Stimulated activated CD8-positive, alpha-beta memory T cell treated with anti-CD3 and anti-CD28 coated beads, Interleukin-4, amount 100 ng/mL, for 24 hours (primary cell): ENCODE results near the gene UBE2E1.

ENCODE experiments used
- DNase-seq: peaks from one replicate; pipeline ENCODE4 v3.0.0-alpha.2; 2020; ENCODE audit warnings: low read depth

Gene UBE2E1

GRCh38 chr3:23795096-23795495 is 10.7 kb upstream of the UBE2E1 start:
- DNase-seq: no peak

- no peak for DNase-seq
These were observed 9.2 kb upstream of the UBE2E1 start for GRCh38 chr3:23796518-23796917.

- DNase-seq: no peak
These were observed 8.3 kb upstream of the UBE2E1 start for GRCh38 chr3:23797491-23797890.

DNA sequence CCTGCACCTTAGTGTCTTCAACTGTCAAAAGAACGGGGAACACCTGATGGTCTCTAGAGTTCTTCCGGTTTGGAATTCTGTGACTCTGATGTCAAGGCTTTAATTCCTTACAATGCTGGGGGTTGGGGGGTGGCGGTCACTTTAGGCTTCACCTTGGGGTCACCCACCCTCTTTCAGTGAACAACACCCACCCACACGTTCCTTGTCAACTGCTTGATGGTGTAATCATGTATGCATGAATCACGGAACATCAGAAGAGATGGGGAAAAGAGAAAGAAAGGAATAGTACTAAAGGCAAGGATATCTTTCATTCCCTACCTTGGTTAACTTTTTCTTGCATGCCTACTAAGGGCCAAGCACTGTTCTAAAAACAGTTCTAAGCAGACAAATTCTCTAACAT is 7.3 kb upstream of the UBE2E1 start:
- DNase-seq: no peak

DNA sequence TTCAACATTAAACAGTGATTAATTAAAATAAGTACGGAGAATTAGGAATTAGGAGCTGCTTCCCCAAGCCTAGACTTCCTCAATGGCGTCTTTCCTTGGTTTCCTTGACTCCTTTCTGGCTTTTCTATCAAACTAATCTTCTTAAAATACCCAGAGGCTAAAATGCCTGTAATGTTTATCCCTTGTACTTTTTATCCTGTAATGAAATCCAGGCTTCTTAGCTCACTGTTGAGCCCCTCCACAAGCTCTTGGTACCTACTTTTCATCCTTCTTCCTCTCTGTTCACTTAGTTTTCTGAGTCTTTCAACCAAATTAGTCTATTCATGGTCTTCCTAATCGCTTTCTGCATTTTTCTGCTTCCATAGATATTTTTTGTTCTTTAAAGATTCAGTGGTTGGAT is 6.9 kb upstream of the UBE2E1 start:
- no peak for DNase-seq

- DNase-seq: no peak
These were observed 5.0 kb upstream of the UBE2E1 start for GRCh38 chr3:23800731-23801130.

DNA sequence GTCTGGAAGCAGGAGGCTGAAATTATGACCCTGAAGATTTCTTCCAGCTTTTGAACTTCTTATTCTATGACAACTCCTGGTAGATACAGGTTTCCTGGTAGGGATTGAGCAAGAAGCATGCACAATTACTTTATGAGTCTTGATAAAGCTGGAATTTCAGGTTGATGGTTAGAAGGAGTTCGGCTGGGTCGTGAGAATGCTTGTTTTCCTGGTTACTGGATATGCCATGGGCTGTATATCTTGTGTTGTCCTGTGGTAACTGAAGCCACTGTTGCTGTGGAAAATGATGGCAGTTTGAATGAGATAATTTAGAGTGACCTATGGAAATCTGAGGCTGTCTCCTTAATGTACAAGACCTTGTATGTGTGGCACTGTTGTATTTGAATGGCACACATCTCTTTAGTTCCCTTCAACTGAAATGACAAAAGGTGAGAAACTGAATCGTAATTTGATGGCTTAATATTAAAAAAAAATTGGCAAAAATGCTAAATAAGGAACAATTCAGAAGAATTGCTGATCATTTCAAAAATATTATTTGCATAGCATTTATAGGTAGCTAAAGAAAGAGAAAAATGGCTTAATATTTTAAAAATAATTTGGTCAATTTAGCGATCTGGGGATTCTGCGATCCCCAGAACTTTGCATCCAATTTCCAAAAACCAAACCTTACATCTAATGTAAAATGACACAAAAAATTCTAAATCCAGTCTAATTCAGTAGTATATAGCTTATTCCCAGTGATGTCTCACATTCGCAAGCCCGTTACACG is 1.1 kb upstream of the UBE2E1 start:
- no peak for DNase-seq

DNA sequence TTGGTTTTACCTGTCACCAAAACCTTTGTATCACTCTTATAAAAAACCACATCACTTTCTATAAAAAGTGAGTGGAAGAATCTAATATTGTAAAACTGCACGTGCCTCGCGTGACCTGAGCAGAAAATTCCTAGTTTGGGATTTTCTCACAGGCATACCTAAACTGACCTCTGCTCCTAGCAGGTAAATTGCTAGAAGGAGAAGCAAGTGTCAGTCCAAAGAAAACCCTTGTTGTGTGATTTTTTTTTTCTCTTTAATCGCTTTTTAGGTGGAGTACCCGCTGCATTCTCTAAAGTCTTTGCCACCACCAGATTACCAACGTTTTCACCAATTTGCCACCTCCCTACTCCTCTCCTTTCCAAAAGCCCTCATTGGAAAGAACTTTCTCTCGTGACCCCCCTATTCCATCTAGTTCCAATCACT is 534 bp upstream of the UBE2E1 start:
- DNase-seq: no peak

- no peak for DNase-seq
These were observed 1.0 kb downstream of the UBE2E1 start for GRCh38 chr3:23806534-23807423.

DNA sequence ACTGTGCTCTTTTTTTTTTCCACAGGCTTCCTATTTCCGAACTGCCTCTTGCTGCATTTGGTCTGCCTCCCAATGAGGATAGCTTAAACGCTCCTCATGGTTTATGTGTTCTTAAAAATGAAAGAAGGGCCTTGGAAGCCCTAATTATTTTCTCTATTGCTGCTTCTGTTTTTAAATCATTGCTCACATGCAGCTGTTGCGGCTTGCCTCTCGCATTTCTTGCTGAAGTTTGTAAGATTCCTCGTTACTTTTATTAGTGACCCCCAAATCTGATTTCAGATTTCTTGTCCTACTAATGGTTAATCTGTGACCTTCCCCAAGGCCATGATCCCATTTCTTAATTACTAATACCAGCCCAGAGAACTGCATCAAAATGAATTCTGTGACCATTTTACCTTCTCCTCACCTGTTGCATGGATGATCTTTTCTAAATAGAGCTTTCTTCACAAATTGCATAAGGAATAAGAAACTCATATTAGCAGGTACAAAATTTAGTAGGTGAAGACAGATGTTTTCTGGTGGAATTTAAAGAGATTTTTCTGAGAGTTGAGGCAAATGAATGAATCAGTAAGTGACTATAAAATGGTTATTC is 1.8 kb downstream of the UBE2E1 start:
- no peak for DNase-seq

DNA sequence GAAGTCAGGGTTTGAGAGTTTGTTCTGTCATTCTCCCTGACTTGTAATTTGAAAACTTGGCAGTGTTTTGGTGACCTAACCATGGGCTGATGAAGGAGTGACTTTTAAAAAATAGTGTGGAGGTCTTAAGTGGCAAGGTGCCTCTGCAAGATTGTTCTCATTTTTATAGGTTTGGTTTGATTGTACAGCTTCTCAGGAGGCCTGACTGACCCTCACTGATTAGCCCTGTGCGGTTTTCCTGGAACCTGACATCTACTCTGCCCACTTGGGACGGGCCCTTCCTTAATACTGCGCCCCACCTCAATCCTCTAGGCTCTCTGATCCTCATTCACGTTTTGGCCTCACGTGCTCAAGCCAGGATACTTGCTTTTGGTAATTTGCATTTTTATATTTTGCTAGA is 2.8 kb downstream of the UBE2E1 start:
- DNase-seq: no peak

DNA sequence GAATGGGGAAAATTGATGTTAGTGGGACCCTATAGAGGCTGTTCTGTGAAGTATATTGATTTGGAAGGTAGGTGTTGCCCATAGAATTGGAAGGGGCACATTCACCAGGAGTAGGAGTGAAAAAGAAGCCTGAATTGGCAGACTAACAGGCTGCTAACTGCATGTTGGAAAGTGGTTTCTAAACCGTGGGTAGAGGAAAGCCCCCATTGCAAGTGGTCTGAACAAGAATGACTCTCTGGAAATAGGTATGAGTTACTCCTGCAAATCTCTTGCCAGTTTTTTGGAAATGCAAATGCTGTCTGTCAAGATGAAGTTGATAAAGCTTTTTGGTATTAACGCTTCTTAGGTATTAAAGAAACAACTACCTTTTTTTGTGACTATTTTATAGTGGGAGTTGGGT is 3.5 kb downstream of the UBE2E1 start:
- DNase-seq: no peak

GRCh38 chr3:23809840-23810342 is 4.1 kb downstream of the UBE2E1 start:
- DNase-seq: no peak

GRCh38 chr3:23810343-23811184 is 4.8 kb downstream of the UBE2E1 start:
- no peak for DNase-seq

DNA sequence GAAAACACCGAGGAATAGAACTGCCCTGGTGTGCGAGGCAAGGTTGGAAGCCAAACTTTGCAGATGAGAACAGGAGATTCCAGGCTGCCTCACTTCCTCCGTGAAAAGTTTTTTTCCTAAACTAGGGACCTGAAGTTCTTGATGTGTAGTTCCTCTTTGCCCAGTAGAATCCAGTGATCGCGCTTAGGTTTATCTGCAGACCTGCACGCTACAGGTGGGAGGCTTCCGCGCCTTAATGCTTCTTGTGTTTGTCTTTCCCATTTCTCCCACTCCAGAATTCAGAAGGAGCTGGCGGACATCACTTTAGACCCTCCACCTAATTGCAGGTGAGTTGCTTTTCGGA is 5.4 kb downstream of the UBE2E1 start:
- DNase-seq: no peak

DNA sequence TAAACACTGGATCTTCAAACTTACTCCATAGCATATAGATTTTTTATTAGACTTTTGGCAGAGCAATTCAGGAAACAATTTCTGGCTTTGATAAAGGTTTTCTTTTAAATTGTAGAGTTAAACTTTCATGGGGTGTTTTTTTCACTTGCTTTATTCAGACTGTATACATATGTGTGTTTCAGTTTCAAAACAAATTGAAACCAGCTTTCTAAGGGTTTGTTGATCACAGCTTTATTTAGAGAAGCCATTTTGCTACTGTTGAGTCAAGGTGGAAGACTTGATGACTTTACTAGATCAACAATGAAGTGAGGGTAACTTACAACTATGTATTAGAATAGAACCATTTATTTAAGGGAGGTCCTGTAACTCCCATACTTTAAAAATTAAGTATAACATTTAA is 6.2 kb downstream of the UBE2E1 start:
- DNase-seq: no peak

DNA sequence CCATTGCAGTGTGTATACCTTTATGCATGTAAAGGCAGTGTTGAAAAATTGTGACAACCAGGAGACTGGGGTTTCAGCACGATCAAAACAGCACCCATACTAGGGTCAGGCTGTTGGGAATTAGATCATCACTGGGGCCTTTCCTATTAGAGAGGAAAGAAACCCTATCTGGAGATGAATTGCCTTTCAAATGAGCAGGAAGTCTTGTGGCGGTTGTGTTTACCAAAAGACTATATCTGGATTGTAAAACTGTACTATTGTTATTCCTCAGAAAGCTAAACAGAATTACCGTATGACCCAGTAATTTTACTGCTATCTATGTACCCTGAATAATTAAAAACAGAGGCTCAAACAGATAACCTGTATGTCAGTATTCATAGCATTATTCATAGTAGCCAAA is 10.1 kb downstream of the UBE2E1 start:
- DNase-seq: no peak

- no peak for DNase-seq
These were observed 11.0 kb downstream of the UBE2E1 start for GRCh38 chr3:23816721-23817120.

DNA sequence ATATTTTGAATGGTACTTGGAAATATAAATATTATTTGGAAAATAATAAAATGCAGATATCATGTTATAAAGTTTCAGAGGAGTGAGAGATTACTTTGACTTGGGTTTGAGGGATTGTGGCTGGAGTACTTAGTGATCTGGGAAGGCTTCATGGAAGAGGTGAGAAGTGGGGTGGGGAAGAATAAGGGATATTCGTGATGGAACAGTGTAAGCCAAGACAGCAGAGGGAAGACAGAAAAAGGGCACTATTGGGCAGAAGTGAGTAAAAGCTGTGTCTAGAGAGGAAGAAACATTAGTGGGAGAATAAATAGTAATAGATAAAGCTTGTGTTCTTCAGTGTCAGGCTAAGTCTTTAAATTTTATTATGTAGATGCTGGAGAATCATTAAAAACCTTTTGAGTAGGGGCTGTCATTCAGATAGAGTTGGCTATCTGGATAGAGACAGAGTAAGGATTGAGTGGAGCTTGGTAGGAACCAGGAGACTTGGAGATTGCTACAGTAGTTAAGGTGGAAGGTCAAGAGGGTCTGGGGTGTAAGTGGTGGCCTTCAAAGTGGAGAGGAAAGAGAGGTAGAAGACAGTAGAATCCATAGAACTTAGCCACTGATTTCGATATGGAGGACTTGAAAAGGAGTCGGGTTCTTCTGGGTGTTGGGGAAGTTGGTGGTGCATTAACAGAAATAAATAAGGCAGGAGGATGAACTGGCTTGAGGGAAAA is 11.9 kb downstream of the UBE2E1 start:
- no peak for DNase-seq

DNA sequence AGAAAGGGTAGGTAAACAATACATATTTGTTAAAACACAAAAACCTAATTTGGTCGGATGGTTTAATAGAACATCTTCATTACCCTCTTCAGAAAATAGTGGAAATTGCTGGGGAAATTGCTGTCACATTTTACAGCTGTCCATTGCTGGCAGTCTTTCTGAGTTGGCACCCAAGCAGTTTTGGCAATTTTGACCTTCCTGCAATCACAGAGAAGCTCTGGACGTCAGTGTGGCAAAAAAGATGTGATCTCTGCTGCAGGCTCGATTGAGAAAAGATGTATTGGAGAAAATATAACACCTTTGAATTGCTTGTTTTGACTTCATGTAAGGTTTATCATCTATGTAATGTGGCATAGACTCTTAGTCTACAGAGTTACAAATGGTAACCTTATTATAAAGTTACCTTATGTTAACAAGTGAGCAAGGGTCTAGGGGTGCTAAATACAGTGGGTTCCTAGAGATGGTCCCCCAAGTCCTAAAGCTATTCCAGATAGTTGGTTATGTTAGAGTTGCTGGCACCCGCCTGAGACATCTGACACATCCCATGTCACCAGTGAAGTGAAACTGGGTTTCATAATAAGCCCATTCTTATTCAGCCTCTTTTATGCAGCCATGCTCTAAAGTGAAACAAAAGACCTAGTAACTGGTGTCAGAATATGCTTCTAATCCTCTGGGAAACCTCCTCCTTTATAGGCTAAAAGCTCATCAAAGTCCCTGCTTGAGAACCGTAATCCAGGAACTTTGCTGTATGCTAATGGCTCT is 14.0 kb downstream of the UBE2E1 start:
- DNase-seq: no peak

DNA sequence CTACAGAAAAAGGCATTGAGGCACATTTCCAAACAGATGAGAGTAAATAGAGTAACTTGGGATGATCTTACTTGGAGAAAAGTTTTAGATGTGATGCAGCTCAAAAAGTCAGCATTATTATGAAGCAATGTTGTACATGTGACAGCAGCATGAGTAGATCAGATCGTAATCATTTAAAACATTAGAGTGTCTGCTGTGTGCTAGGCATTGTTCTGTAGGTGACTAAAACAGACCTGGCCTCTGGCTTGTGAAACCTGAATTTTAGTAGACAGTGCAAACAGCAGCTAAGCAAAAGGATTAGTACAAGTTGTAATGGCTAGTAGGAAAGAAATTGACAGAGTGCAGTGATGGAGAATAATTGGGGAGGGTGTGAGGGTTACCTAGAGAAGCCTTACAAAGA is 15.1 kb downstream of the UBE2E1 start:
- DNase-seq: no peak
